Type B pancreatic cell (in vitro differentiated cells): ENCODE measurements around the gene WDR48. TPM values are rescaled to one million over a fixed set of nuclear protein-coding genes. Genes with fewer than 3 reads are reported as not detected.

Experiments used
- DNase-seq: peaks from one replicate; pipeline ENCODE4 v3.0.0; 2021; ENCODE audit warnings: mixed read lengths; ENCODE audit not compliant: unreplicated experiment; ENCODE audit errors: extremely low spot score
- H3K27ac Mint-ChIP-seq: 2 replicates; pipeline ENCODE4 v1.8.0; 2021; ENCODE audit warnings: mild to moderate bottlenecking, mixed read lengths
- H3K27me3 Mint-ChIP-seq: 2 replicates; pipeline ENCODE4 v1.8.0; 2021; ENCODE audit warnings: mixed read lengths
- H3K36me3 Mint-ChIP-seq: 2 replicates; pipeline ENCODE4 v1.8.0; 2021; ENCODE audit warnings: mixed read lengths
- H3K4me1 Mint-ChIP-seq: one replicate; pipeline ENCODE4 v1.8.0; 2021; ENCODE audit warnings: mixed read lengths; ENCODE audit not compliant: unreplicated experiment
- H3K4me3 Mint-ChIP-seq: 2 replicates; pipeline ENCODE4 v1.8.0; 2021; ENCODE audit warnings: mild to moderate bottlenecking, mixed read lengths
- H3K9me3 Mint-ChIP-seq: 2 replicates; pipeline ENCODE4 v1.8.0; 2021; ENCODE audit warnings: mixed read lengths
- CTCF ChIP-seq: fragments of 200-600 bp; sonication (generic); conservative IDR thresholded peaks from 2 replicates; pipeline ENCODE4 v1.5.0; 2021; ENCODE audit warnings: antibody characterized with exemption, mild to moderate bottlenecking
- total RNA-seq: library from RNA; stranded (reverse); gene quantifications from 2 replicates; pipeline ENCODE4 v1.2.1, GENCODE V29; 2021; ENCODE audit warnings: low replicate concordance

The WDR48 gene
- total RNA-seq, 1 donor from 2014 or later: 61.4 TPM

GRCh38 chr3:39113291-39113690, 61.5 kb downstream of the WDR48 start:
- H3K36me3 Mint-ChIP-seq: no peaks in the 10 kb centered on the region
- no peak overlapping the region for H3K27ac Mint-ChIP-seq
- DNase-seq: no peak
- H3K4me1 Mint-ChIP-seq: peaks cover 6% of the 10 kb centered on the region
- no peaks in the 10 kb centered on the region for H3K9me3 Mint-ChIP-seq
- no peak for TF ChIP-seq CTCF
- no peak overlapping the region for H3K4me3 Mint-ChIP-seq
- H3K27me3 Mint-ChIP-seq: no peaks in the 10 kb centered on the region

GRCh38 chr3:39114456-39114855, 62.6 kb downstream of the WDR48 start:
- H3K27me3 Mint-ChIP-seq: no peaks in the 10 kb centered on the region
- H3K4me3 Mint-ChIP-seq: no peak overlapping the region
- H3K4me1 Mint-ChIP-seq: no peaks in the 10 kb centered on the region

GRCh38 chr3:39115870-39116269, 64.1 kb downstream of the WDR48 start:
- H3K36me3 Mint-ChIP-seq: no peaks in the 10 kb centered on the region
- H3K4me1 Mint-ChIP-seq: no peaks in the 10 kb centered on the region
- no peak overlapping the region for H3K4me3 Mint-ChIP-seq
- no peak for TF ChIP-seq CTCF
- no peaks in the 10 kb centered on the region for H3K9me3 Mint-ChIP-seq
- H3K27ac Mint-ChIP-seq: no peak overlapping the region
- no peaks in the 10 kb centered on the region for H3K27me3 Mint-ChIP-seq
- no peak for DNase-seq

More at GRCh38 chr3:39114456-39114855, 62.6 kb downstream of the WDR48 start:
- TF ChIP-seq CTCF: no peak
- Mint-ChIP-seq H3K36me3 (no peaks in the 10 kb centered on the region), H3K9me3 (no peaks in the 10 kb centered on the region), H3K27ac (no peak overlapping the region)
- no peak for DNase-seq

- Mint-ChIP-seq H3K27ac (no peak overlapping the region), H3K4me1 (no peaks in the 10 kb centered on the region), H3K9me3 (no peaks in the 10 kb centered on the region), H3K4me3 (no peak overlapping the region), H3K36me3 (no peaks in the 10 kb centered on the region), H3K27me3 (no peaks in the 10 kb centered on the region)
- no peak for DNase-seq
- no peak for TF ChIP-seq CTCF
These were observed 66.3 kb downstream of the WDR48 start for GRCh38 chr3:39118079-39118478.

- TF ChIP-seq CTCF: no peak
- no peaks in the 10 kb centered on the region for H3K27me3 Mint-ChIP-seq
- no peak overlapping the region for H3K4me3 Mint-ChIP-seq
- DNase-seq: no peak
- no peaks in the 10 kb centered on the region for H3K9me3 Mint-ChIP-seq
- no peaks in the 10 kb centered on the region for H3K4me1 Mint-ChIP-seq
- no peak overlapping the region for H3K27ac Mint-ChIP-seq
- no peaks in the 10 kb centered on the region for H3K36me3 Mint-ChIP-seq
These were observed 67.3 kb downstream of the WDR48 start for GRCh38 chr3:39118931-39119660.
